Chondrocyte (in vitro differentiated cells): Measurements from ENCODE around the gene RBM26. TPM values are rescaled to one million over a fixed set of nuclear protein-coding genes. Genes with fewer than 3 reads are reported as not detected.

ENCODE experiments used
- DNase-seq: peaks from one replicate; pipeline ENCODE4 v3.0.0; 2021; ENCODE audit warnings: mixed read lengths, low spot score
- H3K27ac Mint-ChIP-seq: one replicate; pipeline ENCODE4 v1.8.0; 2021; ENCODE audit warnings: mild to moderate bottlenecking, moderate library complexity, mixed read lengths; ENCODE audit not compliant: unreplicated experiment
- H3K27me3 Mint-ChIP-seq: 2 replicates; pipeline ENCODE4 v1.8.0; 2021; ENCODE audit warnings: low read depth, mixed read lengths
- H3K36me3 Mint-ChIP-seq: 2 replicates; pipeline ENCODE4 v1.8.0; 2021; ENCODE audit warnings: low read depth, mixed read lengths
- H3K4me1 Mint-ChIP-seq: 2 replicates; pipeline ENCODE4 v1.8.0; 2021; ENCODE audit warnings: low read depth, mild to moderate bottlenecking, mixed read lengths
- H3K4me3 Mint-ChIP-seq: one replicate; pipeline ENCODE4 v1.8.0; 2021; ENCODE audit warnings: mild to moderate bottlenecking, moderate library complexity, mixed read lengths; ENCODE audit not compliant: unreplicated experiment
- H3K9me3 Mint-ChIP-seq: 2 replicates; pipeline ENCODE4 v1.8.0; 2021; ENCODE audit warnings: low read depth, mixed read lengths
- CTCF ChIP-seq: fragments of 200-600 bp; sonication (generic); IDR thresholded peaks from 2 replicates; pipeline ENCODE4 v1.5.0; 2021; ENCODE audit warnings: antibody characterized with exemption, mild to moderate bottlenecking, moderate library complexity
- total RNA-seq: library from RNA; stranded (reverse); gene quantifications from 3 replicates; pipeline ENCODE4 v1.2.1, GENCODE V29; 2021

The RBM26 gene
- total RNA-seq, 1 donor from 2014 or later = 29.1 TPM

GRCh38 chr13:79404985-79405384 lies 1.1 kb downstream of the RBM26 start:
- Mint-ChIP-seq H3K4me1 (peaks cover 14% of the 10 kb centered on the region), H3K27ac (no peak overlapping the region), H3K4me3 (no peak overlapping the region), H3K9me3 (no peaks in the 10 kb centered on the region), H3K27me3 (no peaks in the 10 kb centered on the region), H3K36me3 (peaks cover 2% of the 10 kb centered on the region)
- no peak for DNase-seq
- no peak for TF ChIP-seq CTCF

GRCh38 chr13:79404361-79404760 lies 1.7 kb downstream of the RBM26 start:
- no peaks in the 10 kb centered on the region for H3K9me3 Mint-ChIP-seq
- H3K27ac Mint-ChIP-seq = no peak overlapping the region
- TF ChIP-seq CTCF = no peak
- H3K27me3 Mint-ChIP-seq = no peaks in the 10 kb centered on the region
- peaks cover 2% of the 10 kb centered on the region for H3K36me3 Mint-ChIP-seq
- peaks cover 14% of the 10 kb centered on the region for H3K4me1 Mint-ChIP-seq
- DNase-seq = no peak
- H3K4me3 Mint-ChIP-seq = no peak overlapping the region

GRCh38 chr13:79403113-79403512 lies 2.9 kb downstream of the RBM26 start:
- Mint-ChIP-seq H3K4me1 (peaks cover 24% of the 10 kb centered on the region), H3K9me3 (no peaks in the 10 kb centered on the region), H3K36me3 (peaks cover 2% of the 10 kb centered on the region), H3K27me3 (no peaks in the 10 kb centered on the region), H3K4me3 (no peak overlapping the region), H3K27ac (no peak overlapping the region)
- DNase-seq = no peak
- TF ChIP-seq CTCF = no peak

- no peak for TF ChIP-seq CTCF
- Mint-ChIP-seq H3K27me3 (no peaks in the 10 kb centered on the region), H3K36me3 (peaks cover 2% of the 10 kb centered on the region), H3K4me3 (no peak overlapping the region), H3K4me1 (peaks cover 26% of the 10 kb centered on the region), H3K27ac (peak overlapping the region; percentile 65), H3K9me3 (no peaks in the 10 kb centered on the region)
- no peak for DNase-seq
These were observed 3.4 kb downstream of the RBM26 start for GRCh38 chr13:79402679-79403078.

- Mint-ChIP-seq H3K36me3 (peaks cover 2% of the 10 kb centered on the region), H3K27ac (peak overlapping the region; percentile 65), H3K4me1 (peaks cover 24% of the 10 kb centered on the region), H3K27me3 (no peaks in the 10 kb centered on the region), H3K4me3 (no peak overlapping the region), H3K9me3 (no peaks in the 10 kb centered on the region)
- no peak for DNase-seq
- no peak for TF ChIP-seq CTCF
These were observed 3.9 kb downstream of the RBM26 start for GRCh38 chr13:79402074-79402635.
